GM10266 (cell line): ENCODE results near the gene JDP2.

Experiments used
- DNase-seq: peaks from one replicate; pipeline ENCODE4 v3.0.0; 2012; ENCODE audit errors: extremely low spot score
- CTCF ChIP-seq: IDR thresholded peaks from 2 replicates; pipeline ENCODE4 v1.5.1; 2012; ENCODE audit warnings: mild to moderate bottlenecking, low read depth; ENCODE audit not compliant: control insufficient read depth, insufficient read depth; ENCODE audit errors: missing control alignments

The JDP2 gene

GRCh38 chr14:75435473-75435872 is 7.7 kb downstream of the JDP2 start:
- no peak for TF ChIP-seq CTCF
- DNase-seq, result no peak

GRCh38 chr14:75437201-75438143 is 9.7 kb downstream of the JDP2 start:
- no peak for TF ChIP-seq CTCF
- no peak for DNase-seq

GRCh38 chr14:75438486-75439080 is 10.8 kb downstream of the JDP2 start:
- TF ChIP-seq CTCF, result no peak

GRCh38 chr14:75439989-75440388 is 12.2 kb downstream of the JDP2 start:
- TF ChIP-seq CTCF, result no peak
- no peak for DNase-seq

More at GRCh38 chr14:75438486-75439080, 10.8 kb downstream of the JDP2 start:
- DNase-seq, result no peak

- DNase-seq, result no peak
- TF ChIP-seq CTCF, result no peak
Observed at GRCh38 chr14:75440733-75441477, 13.1 kb downstream of the JDP2 start.

GRCh38 chr14:75441728-75442127 is 13.9 kb downstream of the JDP2 start:
- no peak for DNase-seq
- TF ChIP-seq CTCF, result no peak
